GM12865 (cell line): ENCODE results near the gene UBE2N.

Experiments
- DNase-seq: peaks from one replicate; pipeline ENCODE4 v3.0.0; 2010; ENCODE audit warnings: low read depth
- H3K4me3 ChIP-seq: 2 replicates; pipeline ENCODE4 v1.5.1; 2011; ENCODE audit warnings: mild to moderate bottlenecking, low read depth, low read length, control low read depth
- TF ChIP-seq, protein P1 (sequence below): IDR thresholded peaks from 2 replicates; pipeline ENCODE4 v1.5.1; 2011; ENCODE audit warnings: low read length, control low read depth, low read depth, inconsistent platforms; ENCODE audit not compliant: insufficient read depth; ENCODE audit errors: missing control alignments

Gene UBE2N, protein sequence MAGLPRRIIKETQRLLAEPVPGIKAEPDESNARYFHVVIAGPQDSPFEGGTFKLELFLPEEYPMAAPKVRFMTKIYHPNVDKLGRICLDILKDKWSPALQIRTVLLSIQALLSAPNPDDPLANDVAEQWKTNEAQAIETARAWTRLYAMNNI

DNA sequence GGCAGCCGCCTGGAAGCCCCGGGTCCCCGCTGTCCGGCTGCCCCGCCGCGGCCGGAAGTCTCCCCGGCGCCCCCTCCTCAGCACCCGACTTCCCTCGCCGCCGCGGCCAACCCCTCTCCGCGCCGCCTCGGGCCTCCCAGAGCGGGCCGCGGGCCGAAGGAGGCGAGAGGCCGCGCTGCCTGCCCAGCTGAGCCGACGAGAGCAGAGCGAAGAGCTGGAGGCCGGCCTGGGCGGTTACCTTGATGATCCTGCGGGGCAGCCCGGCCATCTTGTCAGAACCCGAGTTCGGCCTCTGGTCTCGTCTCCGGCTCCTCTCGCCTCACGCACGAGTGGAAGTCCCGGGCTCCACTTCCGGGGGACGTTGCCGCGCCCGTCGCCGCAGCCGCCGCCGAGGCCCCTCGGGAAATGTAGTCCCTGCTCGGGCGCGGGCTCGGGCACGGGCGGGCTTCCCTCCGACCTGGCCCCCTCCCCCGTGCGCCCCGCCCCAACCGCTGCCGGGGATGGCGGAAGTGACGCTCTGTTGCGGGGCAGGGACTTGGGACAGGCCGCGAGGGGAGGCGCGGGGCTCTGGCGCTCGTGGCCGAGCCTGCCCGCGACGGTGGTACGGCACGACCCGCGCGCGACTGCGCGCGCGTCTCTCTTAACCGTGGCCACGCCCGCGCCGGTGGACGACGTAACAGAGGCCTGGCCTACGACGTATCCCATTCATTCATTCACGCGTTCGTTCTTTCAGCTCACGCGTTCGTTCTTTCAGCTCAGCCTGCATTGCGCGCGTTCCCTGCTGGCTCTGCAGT, at the start of gene UBE2N:
Gene UBE2N (minus strand): TSS at position 331 of the 794 bp plus-strand sequence. CDS start 63 bp downstream, at position 268.
- TF ChIP-seq, protein P1, sequence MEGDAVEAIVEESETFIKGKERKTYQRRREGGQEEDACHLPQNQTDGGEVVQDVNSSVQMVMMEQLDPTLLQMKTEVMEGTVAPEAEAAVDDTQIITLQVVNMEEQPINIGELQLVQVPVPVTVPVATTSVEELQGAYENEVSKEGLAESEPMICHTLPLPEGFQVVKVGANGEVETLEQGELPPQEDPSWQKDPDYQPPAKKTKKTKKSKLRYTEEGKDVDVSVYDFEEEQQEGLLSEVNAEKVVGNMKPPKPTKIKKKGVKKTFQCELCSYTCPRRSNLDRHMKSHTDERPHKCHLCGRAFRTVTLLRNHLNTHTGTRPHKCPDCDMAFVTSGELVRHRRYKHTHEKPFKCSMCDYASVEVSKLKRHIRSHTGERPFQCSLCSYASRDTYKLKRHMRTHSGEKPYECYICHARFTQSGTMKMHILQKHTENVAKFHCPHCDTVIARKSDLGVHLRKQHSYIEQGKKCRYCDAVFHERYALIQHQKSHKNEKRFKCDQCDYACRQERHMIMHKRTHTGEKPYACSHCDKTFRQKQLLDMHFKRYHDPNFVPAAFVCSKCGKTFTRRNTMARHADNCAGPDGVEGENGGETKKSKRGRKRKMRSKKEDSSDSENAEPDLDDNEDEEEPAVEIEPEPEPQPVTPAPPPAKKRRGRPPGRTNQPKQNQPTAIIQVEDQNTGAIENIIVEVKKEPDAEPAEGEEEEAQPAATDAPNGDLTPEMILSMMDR = no peak
- peak within 1 kb of the TSS; percentile 93 for H3K4me3 ChIP-seq

DNA sequence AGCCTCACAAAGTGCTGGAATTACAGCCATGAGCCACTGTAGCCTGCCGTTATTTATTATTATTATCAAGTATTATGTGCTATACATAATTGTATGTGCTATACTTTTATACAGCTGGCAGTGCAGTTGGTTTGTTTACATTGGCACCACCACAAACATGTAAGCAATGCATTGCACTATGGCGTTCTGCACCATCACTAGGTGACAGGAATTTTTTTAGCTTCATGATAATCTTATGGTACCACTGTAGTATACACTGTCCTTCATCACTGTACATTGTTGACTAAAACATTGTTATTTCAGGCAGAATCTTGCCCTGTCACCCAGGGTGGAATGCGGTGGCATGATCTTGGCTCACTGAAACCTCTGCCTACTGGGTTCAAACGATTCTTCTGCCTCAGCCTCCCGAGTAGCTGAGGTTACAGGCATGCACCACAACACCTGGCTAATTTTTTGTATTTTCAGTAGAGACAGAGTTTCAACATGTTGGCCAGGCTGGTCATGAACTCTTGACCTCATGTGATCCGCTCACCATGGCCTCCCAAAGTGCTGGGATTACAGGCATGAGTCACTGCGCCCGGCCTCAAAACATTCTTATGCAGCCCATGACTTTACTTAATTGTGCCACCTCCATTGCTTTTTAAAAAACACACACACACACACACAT, 42.7 kb upstream of the UBE2N start:
- TF ChIP-seq, protein P1 = no peak
- H3K4me3 ChIP-seq = no peak overlapping the region
- no peak for DNase-seq

More for the DNA sequence above, at the start of gene UBE2N:
- DNase-seq = peak; percentile 98

DNA sequence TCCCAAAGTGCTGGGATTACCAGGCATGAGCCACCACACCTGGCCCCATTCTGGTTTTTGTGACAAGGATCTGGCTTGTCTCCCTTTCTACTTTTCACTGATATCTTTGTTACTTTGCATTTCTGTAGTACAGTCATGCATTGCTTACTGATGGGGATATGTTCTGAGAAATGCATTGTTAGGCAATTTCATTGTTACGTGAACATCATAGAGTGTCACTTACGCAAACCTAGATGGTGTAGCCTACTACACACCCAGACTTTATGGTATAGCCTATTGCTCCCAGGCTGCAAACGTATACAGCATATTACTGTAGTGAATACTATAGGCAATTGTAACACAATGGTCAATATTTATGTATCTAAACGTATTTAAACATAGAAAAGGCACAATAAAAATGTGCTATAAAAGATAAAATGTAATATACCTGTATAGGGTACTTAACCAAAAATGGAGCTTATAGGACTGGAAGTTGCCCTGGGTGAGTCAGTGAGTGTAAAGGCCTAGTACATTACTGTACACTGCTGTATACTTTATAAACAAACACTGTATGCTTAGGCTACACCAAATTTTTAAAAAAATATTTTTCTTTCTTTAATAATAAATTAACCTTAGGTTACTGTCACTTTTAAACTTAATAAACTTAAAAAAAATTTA, 41.5 kb upstream of the UBE2N start:
- no peak overlapping the region for H3K4me3 ChIP-seq
- no peak for DNase-seq
- TF ChIP-seq, protein P1 = no peak

DNA sequence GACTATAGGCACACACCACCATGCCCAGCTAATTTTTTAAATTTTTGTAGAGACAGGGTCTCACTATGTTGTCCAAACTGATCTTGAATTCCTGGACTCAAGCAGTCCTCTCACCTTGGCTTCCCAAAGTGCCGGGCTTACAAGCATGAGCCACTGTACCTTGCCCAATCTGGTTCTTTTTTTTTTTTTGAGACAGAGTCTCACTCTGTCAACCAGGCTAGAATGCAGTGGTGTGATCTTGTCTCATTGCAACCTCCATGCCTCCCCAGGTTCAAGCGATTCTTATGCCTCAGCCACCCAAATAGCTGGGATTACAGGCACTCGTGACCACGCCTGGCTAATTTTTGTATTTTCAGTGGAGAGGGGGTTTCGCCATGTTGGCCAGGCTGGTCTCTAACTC, 41.0 kb upstream of the UBE2N start:
- TF ChIP-seq, protein P1 = no peak
- no peak for DNase-seq
- H3K4me3 ChIP-seq = no peak overlapping the region

DNA sequence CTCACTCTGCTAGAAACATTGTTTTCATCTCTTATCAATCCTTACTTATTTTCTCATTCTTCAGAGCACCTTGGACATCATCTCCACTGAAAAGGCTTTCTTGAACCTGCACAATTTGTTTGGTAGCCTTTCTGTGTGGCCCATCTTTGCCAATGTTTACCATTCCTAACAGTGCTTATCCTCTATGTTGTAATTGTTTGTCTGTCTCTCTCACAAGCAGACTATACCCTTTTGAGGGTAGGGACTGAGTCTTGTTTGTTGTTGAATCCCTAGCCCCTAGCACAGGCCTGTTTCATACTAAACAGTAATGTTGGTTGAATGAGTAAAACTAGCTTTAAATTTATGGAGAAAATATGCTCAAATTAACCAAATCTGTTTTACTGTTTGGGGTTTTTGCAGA, 34.8 kb upstream of the UBE2N start:
- no peak for DNase-seq
- H3K4me3 ChIP-seq = no peak overlapping the region
- TF ChIP-seq, protein P1 = no peak

DNA sequence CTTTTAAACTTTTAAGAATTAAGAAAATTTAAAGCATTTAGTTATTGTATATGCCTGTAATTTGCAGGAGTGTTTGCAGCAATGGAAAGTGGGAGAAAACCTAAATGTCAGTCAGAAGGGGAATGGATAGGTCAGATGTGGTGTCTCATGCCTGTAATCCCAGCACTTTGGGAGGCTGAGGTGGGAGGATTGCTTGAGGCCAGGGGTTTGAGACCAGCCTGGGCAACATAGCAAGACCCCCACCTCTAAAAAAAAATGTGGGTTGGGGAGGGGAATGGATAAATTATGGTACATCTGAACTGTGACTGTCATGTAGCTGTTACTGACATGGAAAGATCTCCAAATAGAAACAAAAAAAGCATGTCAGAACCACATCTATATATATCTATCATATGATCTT, 27.6 kb upstream of the UBE2N start:
- TF ChIP-seq, protein P1 = no peak
- no peak for DNase-seq
- H3K4me3 ChIP-seq = no peak overlapping the region
